GM19193 (cell line): ENCODE measurements around the gene LMNTD1.

Source experiments
- POLR2A ChIP-seq: IDR thresholded peaks from 4 replicates; pipeline ENCODE4 v1.6.1; 2011; ENCODE audit not compliant: insufficient read depth, insufficient read length; ENCODE audit errors: extremely low read depth

The LMNTD1 gene

GRCh38 chr12:25469861-25470260 is 83.2 kb downstream of the LMNTD1 start:
- no peak for TF ChIP-seq POLR2A

GRCh38 chr12:25469368-25469767 is 83.7 kb downstream of the LMNTD1 start:
- TF ChIP-seq POLR2A = no peak

GRCh38 chr12:25463521-25463920 is 89.6 kb downstream of the LMNTD1 start:
- no peak for TF ChIP-seq POLR2A

GRCh38 chr12:25463005-25463404 is 90.1 kb downstream of the LMNTD1 start:
- TF ChIP-seq POLR2A = no peak

DNA sequence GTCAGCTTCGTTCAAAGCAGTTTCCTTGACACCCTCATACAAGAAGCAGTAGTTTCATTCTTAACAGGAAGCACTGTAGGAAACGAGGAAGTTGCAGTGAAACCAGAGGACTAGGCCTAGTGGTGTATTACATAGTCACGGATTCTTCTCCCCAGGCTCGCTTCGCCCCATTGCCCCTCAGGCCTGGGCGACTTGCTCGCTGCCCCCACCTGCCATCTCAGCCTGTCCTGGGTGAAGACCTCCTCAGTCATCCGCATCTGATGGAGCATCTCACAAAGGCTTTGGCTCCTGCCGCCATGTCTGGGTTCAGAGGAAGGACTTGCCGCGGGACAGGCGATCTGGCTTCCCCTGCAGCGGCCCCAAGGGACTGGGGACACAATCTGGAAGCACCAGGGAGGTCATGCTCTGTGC is 93.5 kb downstream of the LMNTD1 start:
- no peak for TF ChIP-seq POLR2A

- TF ChIP-seq POLR2A = no peak
Measured at GRCh38 chr12:25458047-25458552, 95.0 kb downstream of the LMNTD1 start.

DNA sequence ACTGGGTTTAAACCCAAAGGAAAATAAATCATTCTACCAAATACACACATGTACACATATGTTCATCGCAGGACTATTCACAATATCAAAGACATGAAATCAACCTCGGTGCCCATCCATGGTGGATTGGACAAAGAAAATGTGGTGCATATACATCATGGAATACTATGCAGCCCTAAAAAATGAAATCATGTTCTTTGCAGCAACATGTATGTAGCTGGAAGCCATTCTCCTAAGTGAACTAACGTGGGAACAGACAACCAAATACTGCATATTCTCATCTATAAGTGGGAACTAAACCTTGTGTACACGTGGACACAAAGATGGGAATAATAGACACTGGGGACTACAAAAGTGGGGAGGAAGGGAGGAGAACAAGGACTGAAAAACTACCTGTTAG is 96.6 kb downstream of the LMNTD1 start:
- TF ChIP-seq POLR2A = no peak

GRCh38 chr12:25455696-25456095 is 97.4 kb downstream of the LMNTD1 start:
- no peak for TF ChIP-seq POLR2A

- no peak for TF ChIP-seq POLR2A
Measured at GRCh38 chr12:25449007-25449406, 104.1 kb downstream of the LMNTD1 start.

- no peak for TF ChIP-seq POLR2A
Measured at GRCh38 chr12:25447046-25447445, 106.0 kb downstream of the LMNTD1 start.

GRCh38 chr12:25438638-25439037 is 114.4 kb downstream of the LMNTD1 start:
- TF ChIP-seq POLR2A = no peak

DNA sequence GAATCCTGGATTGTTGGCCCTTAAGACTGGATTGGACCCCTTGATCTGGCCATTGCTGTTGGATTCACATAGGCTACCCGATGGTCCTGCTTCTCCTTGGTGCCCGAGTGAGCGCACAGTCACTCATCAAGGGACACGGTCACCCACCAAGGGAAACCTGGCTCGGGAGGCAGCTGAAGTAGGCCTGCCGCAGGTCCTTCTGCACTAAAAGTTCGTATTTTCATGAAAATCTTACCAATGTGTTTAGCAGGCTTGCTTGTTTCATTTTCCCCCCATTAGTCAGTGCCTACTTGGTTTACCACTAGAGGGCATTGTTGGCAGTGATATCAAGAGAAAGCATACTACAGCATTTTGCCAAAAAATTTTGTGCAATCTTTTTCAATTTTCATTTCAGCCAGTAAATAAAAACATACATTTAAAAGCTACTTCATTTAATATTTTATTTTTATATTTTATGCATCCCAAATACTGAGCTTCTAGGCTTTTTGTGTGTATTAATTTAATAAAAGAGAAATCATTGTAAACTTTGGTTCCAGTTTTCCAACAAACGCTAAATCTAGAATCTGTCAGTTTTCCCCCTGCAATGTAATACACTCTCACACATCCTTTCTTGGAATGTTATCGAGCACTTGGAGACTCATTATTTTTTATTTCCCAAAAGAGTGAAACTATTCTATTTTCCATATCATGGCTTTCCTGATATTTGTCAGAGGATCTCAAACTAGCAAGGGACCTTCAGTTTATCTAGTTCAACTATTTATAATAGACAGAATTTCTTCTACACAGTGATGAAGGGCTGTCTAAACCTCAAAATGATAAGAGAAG is 116.7 kb downstream of the LMNTD1 start:
- TF ChIP-seq POLR2A = no peak

DNA sequence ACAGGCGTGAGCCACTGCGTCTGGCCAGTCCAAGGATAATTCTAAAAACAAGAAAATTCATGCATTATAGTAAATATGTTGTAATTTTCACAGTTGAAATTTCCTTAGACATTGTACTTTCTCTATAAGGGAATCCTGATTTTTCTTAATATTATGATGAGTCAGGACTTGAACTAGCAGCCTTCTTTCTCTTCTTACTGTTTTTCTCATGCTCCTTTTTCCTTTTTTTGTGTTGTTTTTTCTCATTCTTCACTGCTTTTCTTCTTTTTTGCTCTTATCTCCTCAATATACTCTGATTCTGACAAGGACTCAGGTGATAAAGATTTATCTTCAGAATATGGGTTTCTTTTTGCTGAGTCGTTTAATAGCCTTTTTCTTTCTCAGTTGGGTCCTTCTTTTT is 117.7 kb downstream of the LMNTD1 start:
- no peak for TF ChIP-seq POLR2A

DNA sequence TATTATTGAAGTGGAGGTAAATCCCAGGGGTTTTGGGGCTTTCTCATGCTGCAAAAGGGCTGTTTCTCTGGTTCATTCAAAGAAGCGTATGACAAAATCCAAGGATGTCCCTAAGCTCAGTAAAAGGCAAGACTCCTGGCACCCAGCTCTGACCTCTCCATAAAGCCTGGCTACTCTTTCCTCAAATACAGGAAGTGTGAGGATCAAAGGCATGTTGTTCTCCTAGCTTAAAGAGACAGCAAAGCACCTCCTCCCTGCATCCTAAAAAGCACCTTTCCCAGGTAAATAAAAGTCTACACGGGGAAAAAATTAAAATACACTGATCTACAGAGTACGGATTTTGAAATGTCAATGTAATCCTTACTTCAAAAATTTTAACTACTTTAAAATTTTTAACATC is 118.6 kb downstream of the LMNTD1 start:
- TF ChIP-seq POLR2A = no peak

GRCh38 chr12:25433581-25434325 is 119.3 kb downstream of the LMNTD1 start:
- no peak for TF ChIP-seq POLR2A

GRCh38 chr12:25433024-25433423 is 120.1 kb downstream of the LMNTD1 start:
- no peak for TF ChIP-seq POLR2A
